ENCODE data around the gene DNAAF2. TPM values are rescaled to one million over a fixed set of nuclear protein-coding genes. Genes with fewer than 3 reads are reported as not detected.

The DNAAF2 gene
- total RNA-seq, 2 donors from 2014 or later = 7.2 to 8.0 TPM

Other genes starting within 250 kb of the DNAAF2 start
- 1,000 to 10,000 TPM; 2,240 to 2,407 TPM for gene RPS29, start 48.9 kb downstream of the DNAAF2 start, total RNA-seq
- gene LRR1, start 36.3 kb downstream of the DNAAF2 start, total RNA-seq = 10 to 100 TPM; 23.3 to 47.4 TPM
- 100 to 1,000 TPM; 206 to 219 TPM for gene RPL36AL, start 14.6 kb downstream of the DNAAF2 start, total RNA-seq
- 10 to 100 TPM; 30.6 to 37.2 TPM for gene MGAT2, start 14.4 kb downstream of the DNAAF2 start, total RNA-seq
- gene POLE2, start 53.0 kb upstream of the DNAAF2 start, total RNA-seq = 10 to 100 TPM; 46.1 to 47.6 TPM
- 1 to 10 TPM; 1.0 to 2.0 TPM for gene KLHDC1, start 57.9 kb upstream of the DNAAF2 start, total RNA-seq
- 10 to 100 TPM; 19.1 to 20.6 TPM for gene KLHDC2, start 132.9 kb upstream of the DNAAF2 start, total RNA-seq
- gene NEMF, start 217.5 kb upstream of the DNAAF2 start, total RNA-seq = 10 to 100 TPM; 71.3 to 79.1 TPM

All from activated naive CD4-positive, alpha-beta T cell treated with anti-CD3 and anti-CD28 coated beads, Interleukin-2, amount 50 U/mL, for 72 hours (primary cell).